Lower lobe of right lung (tissue), 2 donors: ENCODE results near the gene VCAM1. TPM values are rescaled to one million over a fixed set of nuclear protein-coding genes. Genes with fewer than 3 reads are reported as not detected.

Experiments
- ATAC-seq, 2 donors: fragments of 200-7000 bp; cut with Tn5 transposase; one replicate each; pipeline ENCODE4 v1.9.1; 2020 to 2022; ENCODE audit warnings: mild to moderate bottlenecking in 2 of 2, moderate library complexity in 2 of 2
- DNase-seq: peaks from one replicate; pipeline ENCODE4 v3.0.0-alpha.2; 2020
- H3K27ac ChIP-seq: fragments of 200-600 bp; one replicate; pipeline ENCODE4 v1.8.0; 2022
- H3K27me3 ChIP-seq: fragments of 200-600 bp; one replicate; pipeline ENCODE4 v1.8.0; 2022; ENCODE audit warnings: low read depth
- H3K36me3 ChIP-seq: fragments of 200-600 bp; one replicate; pipeline ENCODE4 v1.8.0; 2022; ENCODE audit warnings: mild to moderate bottlenecking
- H3K4me1 ChIP-seq: fragments of 200-600 bp; one replicate; pipeline ENCODE4 v1.8.0; 2022
- H3K4me3 ChIP-seq: fragments of 200-600 bp; one replicate; pipeline ENCODE4 v1.8.0; 2022; ENCODE audit warnings: mild to moderate bottlenecking
- H3K9me3 ChIP-seq: fragments of 200-600 bp; one replicate; pipeline ENCODE4 v1.8.0; 2022
- intact Hi-C: fragments of 100-400 bp; cut with DNase I; formaldehyde crosslinking; loops from one replicate; pipeline ENCODE4 v1.11.0; 2022
- total RNA-seq: library from RNA; stranded (reverse); fragmentation: NEBNext Ultra II Directional; extraction: Animal tissue kit (Norgen Biotek cat#: 25700); gene quantifications from one replicate; pipeline ENCODE4 v1.2.1, GENCODE V29; 2021
- TF ChIP-seq, protein P1 (sequence below): fragments of 200-600 bp; IDR thresholded peaks from one replicate; pipeline ENCODE4 v1.8.0; 2022; ENCODE audit warnings: antibody characterized with exemption, mild to moderate bottlenecking
- donor health status: DM: no; HTN: yes; CAD: no; lungs with severe emphysema.

The VCAM1 gene
- total RNA-seq, 1 donor from 2014 or later, result 5.5 TPM

DNA sequence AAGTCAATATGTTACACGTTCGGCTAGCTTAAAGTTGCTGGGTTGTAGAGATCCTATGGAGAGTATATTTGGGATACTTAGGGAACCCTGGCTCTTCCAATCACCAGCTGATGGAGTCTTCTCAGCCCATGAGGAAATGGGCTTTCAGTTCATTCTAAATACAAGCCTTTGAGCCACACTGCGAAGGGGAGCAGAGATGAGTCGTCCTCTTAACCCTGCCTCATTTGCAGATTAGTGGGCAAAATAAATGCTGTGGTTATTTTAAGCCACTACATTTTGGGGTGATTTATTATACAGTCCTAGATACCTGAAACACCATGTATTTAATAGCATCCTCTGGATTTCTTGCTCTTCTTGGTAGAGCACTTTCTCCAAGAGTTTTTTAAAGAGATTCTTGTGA lies 19.0 kb upstream of the VCAM1 start:
- H3K4me1 ChIP-seq, result no peaks in the 10 kb centered on the region
- no peak for DNase-seq
- H3K4me3 ChIP-seq, result no peak overlapping the region
- no peak overlapping the region for H3K27ac ChIP-seq
- peaks cover 6% of the 10 kb centered on the region for H3K9me3 ChIP-seq
- intact Hi-C loops, result no loop called here
- no peak for ATAC-seq
- H3K36me3 ChIP-seq, result no peaks in the 10 kb centered on the region
- TF ChIP-seq, protein P1, sequence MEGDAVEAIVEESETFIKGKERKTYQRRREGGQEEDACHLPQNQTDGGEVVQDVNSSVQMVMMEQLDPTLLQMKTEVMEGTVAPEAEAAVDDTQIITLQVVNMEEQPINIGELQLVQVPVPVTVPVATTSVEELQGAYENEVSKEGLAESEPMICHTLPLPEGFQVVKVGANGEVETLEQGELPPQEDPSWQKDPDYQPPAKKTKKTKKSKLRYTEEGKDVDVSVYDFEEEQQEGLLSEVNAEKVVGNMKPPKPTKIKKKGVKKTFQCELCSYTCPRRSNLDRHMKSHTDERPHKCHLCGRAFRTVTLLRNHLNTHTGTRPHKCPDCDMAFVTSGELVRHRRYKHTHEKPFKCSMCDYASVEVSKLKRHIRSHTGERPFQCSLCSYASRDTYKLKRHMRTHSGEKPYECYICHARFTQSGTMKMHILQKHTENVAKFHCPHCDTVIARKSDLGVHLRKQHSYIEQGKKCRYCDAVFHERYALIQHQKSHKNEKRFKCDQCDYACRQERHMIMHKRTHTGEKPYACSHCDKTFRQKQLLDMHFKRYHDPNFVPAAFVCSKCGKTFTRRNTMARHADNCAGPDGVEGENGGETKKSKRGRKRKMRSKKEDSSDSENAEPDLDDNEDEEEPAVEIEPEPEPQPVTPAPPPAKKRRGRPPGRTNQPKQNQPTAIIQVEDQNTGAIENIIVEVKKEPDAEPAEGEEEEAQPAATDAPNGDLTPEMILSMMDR, result no peak
- H3K27me3 ChIP-seq, result no peaks in the 10 kb centered on the region

DNA sequence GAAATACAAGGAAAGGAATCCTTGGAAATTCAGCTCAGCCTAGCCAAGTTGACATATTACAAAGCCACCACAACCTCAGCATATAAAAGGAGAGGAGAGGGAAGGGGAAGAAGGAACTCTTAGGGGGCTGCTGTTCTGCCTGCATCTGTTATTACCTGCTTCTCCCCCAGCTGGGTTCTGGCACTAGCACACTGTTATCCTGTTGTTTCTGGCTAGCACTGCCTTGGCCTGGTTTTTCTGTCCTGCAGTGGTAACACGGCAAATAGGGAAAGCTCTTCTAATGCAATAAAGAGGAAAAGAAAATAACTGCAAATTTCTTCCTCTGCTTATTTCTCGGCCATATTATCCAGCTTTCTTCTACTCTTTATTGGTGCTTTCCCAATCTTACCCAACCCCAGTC lies 16.5 kb upstream of the VCAM1 start:
- H3K36me3 ChIP-seq, result no peaks in the 10 kb centered on the region
- peaks cover 2% of the 10 kb centered on the region for H3K9me3 ChIP-seq
- no peak overlapping the region for H3K27ac ChIP-seq
- TF ChIP-seq, protein P1, result no peak
- no peak overlapping the region for H3K4me3 ChIP-seq
- ATAC-seq, result no peak
- H3K27me3 ChIP-seq, result no peaks in the 10 kb centered on the region
- intact Hi-C loops, result no loop called here
- no peaks in the 10 kb centered on the region for H3K4me1 ChIP-seq
- no peak for DNase-seq

DNA sequence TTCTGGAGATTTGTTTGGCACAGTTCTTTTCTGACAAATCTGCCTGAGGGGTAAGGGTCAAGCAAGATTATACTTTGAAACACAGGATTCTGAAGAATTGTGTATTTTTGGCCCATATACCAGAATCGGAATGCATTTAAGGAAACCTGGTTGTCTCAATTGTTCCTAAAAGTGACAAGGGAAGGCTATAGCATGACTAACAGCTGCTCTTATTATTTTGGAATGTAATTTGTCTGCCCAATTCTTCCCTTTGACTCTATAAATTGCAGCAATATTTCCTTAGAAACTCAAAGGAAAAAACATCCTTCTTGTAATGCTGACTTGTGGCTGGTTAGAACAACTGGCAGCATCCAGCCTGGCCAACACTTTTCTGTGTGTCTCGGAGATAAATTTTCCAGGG lies 15.8 kb upstream of the VCAM1 start:
- intact Hi-C loops, result no loop called here
- no peak for DNase-seq

DNA sequence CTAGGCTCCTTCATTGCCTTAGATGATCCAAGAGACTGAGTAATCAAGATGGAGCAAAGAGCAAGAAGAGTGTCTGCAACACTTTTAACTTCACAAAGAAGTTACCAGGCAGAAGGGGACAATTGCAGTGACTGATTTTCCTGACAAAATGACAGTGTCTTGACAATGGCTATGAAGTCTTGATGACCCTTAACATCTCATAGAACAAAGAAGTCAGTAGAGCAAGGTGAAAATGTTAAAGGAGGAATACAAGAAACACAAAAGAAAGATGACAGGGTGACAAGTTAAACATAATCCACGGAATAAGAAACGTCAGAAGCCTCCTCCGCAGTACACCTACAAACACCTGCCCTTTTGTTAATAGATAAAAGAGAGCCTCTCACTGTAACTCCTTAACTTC lies 15.1 kb upstream of the VCAM1 start:
- ATAC-seq, result no peak
- no peaks in the 10 kb centered on the region for H3K27me3 ChIP-seq
- H3K4me3 ChIP-seq, result no peak overlapping the region
- TF ChIP-seq, protein P1, result no peak
- DNase-seq, result no peak
- intact Hi-C loops, result no loop called here
- H3K9me3 ChIP-seq, result no peaks in the 10 kb centered on the region
- no peak overlapping the region for H3K27ac ChIP-seq
- no peaks in the 10 kb centered on the region for H3K4me1 ChIP-seq
- H3K36me3 ChIP-seq, result no peaks in the 10 kb centered on the region

More for the DNA sequence above, 15.8 kb upstream of the VCAM1 start:
- H3K27ac ChIP-seq, result no peak overlapping the region
- H3K4me1 ChIP-seq, result no peaks in the 10 kb centered on the region
- no peaks in the 10 kb centered on the region for H3K27me3 ChIP-seq
- ATAC-seq, result no peak
- H3K36me3 ChIP-seq, result no peaks in the 10 kb centered on the region
- TF ChIP-seq, protein P1, result no peak
- H3K4me3 ChIP-seq, result no peak overlapping the region
- no peaks in the 10 kb centered on the region for H3K9me3 ChIP-seq

DNA sequence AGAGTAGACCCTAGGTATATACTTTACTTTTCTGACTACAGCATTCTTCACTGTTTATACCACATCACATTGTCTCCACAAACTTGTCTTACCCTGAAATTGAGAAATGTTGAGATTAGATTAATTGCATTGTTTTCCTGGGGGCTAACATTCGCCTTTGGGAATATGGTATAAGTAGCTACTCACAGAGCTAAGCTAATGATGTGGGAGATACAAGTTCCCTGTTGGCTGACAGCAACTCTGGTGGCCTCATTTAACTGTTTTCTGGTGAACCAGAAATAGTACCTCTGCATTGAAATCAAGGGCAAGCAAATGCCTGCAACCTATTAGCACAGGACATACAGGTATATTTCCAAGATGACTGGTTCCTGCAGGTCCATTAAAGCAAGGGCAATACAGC lies 13.2 kb upstream of the VCAM1 start:
- no peaks in the 10 kb centered on the region for H3K36me3 ChIP-seq
- H3K27me3 ChIP-seq, result no peaks in the 10 kb centered on the region
- ATAC-seq (no peak), DNase-seq (no peak)
- no peak overlapping the region for H3K4me3 ChIP-seq
- TF ChIP-seq, protein P1, result no peak
- intact Hi-C loops, result no loop called here
- no peaks in the 10 kb centered on the region for H3K9me3 ChIP-seq
- H3K27ac ChIP-seq, result no peak overlapping the region
- no peaks in the 10 kb centered on the region for H3K4me1 ChIP-seq

DNA sequence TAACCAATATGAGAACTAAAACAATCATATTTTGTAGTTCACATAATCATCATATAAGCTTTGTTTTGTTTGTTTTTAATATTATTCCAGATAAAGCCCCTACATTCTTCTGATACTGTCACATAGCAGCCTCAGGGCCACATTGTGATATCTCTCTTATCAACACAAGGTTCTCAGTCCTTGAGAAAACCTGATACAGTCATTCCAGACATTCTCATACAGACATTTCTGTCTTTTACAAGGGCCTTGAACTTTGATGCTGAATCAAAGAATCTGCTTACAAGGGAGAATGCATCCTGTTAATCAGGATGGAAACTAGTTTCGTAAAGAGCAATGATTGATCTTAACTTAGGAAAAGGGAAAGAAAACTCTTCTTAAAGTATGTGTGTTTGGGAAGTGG lies 12.7 kb upstream of the VCAM1 start:
- Histone ChIP-seq H3K36me3 (no peaks in the 10 kb centered on the region), H3K27ac (no peak overlapping the region), H3K9me3 (no peaks in the 10 kb centered on the region), H3K4me3 (no peak overlapping the region), H3K27me3 (no peaks in the 10 kb centered on the region), H3K4me1 (no peaks in the 10 kb centered on the region)
- intact Hi-C loops, result no loop called here
- TF ChIP-seq, protein P1, result no peak
- DNase-seq (no peak), ATAC-seq (no peak)
